B cell (primary cell): ENCODE data around the gene ALS2CL. TPM values are rescaled to one million over a fixed set of nuclear protein-coding genes. Genes with fewer than 3 reads are reported as not detected.

ENCODE experiments used
- ATAC-seq: fragments of 200-7000 bp; cut with Tn5 transposase; one replicate; pipeline ENCODE4 v1.10.0; 2021; ENCODE audit warnings: low read depth, mild to moderate bottlenecking, moderate number of reproducible peaks, moderate library complexity
- CTCF ChIA-PET: fragments of 350-600 bp; sonication (Branson Sonifier 250); formaldehyde crosslinking; loops from one replicate; lab custom pipeline; 2021; ENCODE audit warnings: antibody characterized with exemption, inconsistent platforms; lab: Charles Lee
- POLR2A ChIA-PET: fragments of 350-600 bp; sonication (Branson Sonifier 250); formaldehyde crosslinking; loops from one replicate; lab custom pipeline; 2021; ENCODE audit warnings: antibody characterized with exemption; lab: Charles Lee
- DNase-seq: peaks from one replicate; pipeline ENCODE4 v3.0.0; 2013
- H2AFZ ChIP-seq: 2 replicates; pipeline ENCODE4 v1.6.1; 2012; ENCODE audit warnings: mild to moderate bottlenecking, low read depth, low read length; ENCODE audit not compliant: insufficient read depth, poor library complexity, severe bottlenecking
- H3K27ac ChIP-seq, 2 donors: 1 replicate in 1 of 2; 2 replicates in 1 of 2; pipeline ENCODE4 v1.5.1; 2012 to 2013; ENCODE audit warnings: low read length in 2 of 2, mild to moderate bottlenecking in 2 of 2, moderate library complexity in 1 of 2
- H3K27me3 ChIP-seq, 4 experiments: fragments of 200-600 bp in 1 of 4; sonication (generic) in 1 of 4; replicated peaks in 1 of 4; 1 replicate in 2 of 4; 2 replicates in 2 of 4; pipeline versions ENCODE4 v1.6.1 to v1.7.0; 2013 to 2016; ENCODE audit warnings: low read length in 3 of 4, mild to moderate bottlenecking in 2 of 4, mixed read lengths in 1 of 4, moderate library complexity in 1 of 4; ENCODE audit not compliant: insufficient read depth in 4 of 4, control insufficient read depth in 3 of 4; ENCODE audit errors: control extremely low read depth in 1 of 4
- H3K36me3 ChIP-seq, 2 experiments: replicated peaks in 1 of 2; 1 replicate in 1 of 2; 2 replicates in 1 of 2; pipeline versions ENCODE4 v1.6.1 to v1.7.1; 2013; ENCODE audit warnings: low read length in 1 of 2; ENCODE audit not compliant: insufficient read depth in 2 of 2, control insufficient read depth in 1 of 2; ENCODE audit errors: control extremely low read depth in 1 of 2, extremely low read depth in 1 of 2
- H3K4me1 ChIP-seq, 2 donors: fragments of 200-600 bp in 1 of 2; sonication (generic) in 1 of 2; 1 replicate in 1 of 2; 2 replicates in 1 of 2; pipeline versions ENCODE4 v1.5.1 to v1.6.1; 2013 to 2017; ENCODE audit warnings: low read length in 2 of 2; ENCODE audit not compliant: control insufficient read depth in 2 of 2, insufficient read depth in 2 of 2
- H3K4me2 ChIP-seq: replicated peaks from 2 replicates; pipeline ENCODE3; 2012; ENCODE audit warnings: mild to moderate bottlenecking, low read depth, low read length; ENCODE audit not compliant: poor library complexity, severe bottlenecking
- H3K4me3 ChIP-seq, 5 experiments: fragments of 200-600 bp in 1 of 5; sonication (generic) in 1 of 5; 1 replicate in 3 of 5; 2 replicates in 2 of 5; pipeline versions ENCODE4 v1.5.1 to v1.7.0; 2011 to 2016; ENCODE audit warnings: low read length in 4 of 5, mild to moderate bottlenecking in 4 of 5, low read depth in 2 of 5, control low read depth in 1 of 5, moderate library complexity in 1 of 5; ENCODE audit not compliant: insufficient read depth in 1 of 5; ENCODE audit errors: control extremely low read depth in 1 of 5, extremely low read depth in 1 of 5
- H3K79me2 ChIP-seq: fragments of 200-600 bp; sonication (generic); one replicate; pipeline ENCODE4 v1.6.0; 2016; ENCODE audit warnings: low read length; ENCODE audit not compliant: control insufficient read depth, insufficient read depth
- H3K9ac ChIP-seq: fragments of 200-600 bp; sonication (generic); 2 replicates; pipeline ENCODE4 v1.6.1; 2017; ENCODE audit warnings: mild to moderate bottlenecking, low read length, moderate library complexity
- H3K9me3 ChIP-seq, 3 donors: one replicate each; pipeline versions ENCODE4 v1.6.1 to v1.7.1; 2013; ENCODE audit warnings: low read length in 2 of 3; ENCODE audit not compliant: control insufficient read depth in 2 of 3, insufficient read depth in 1 of 3; ENCODE audit errors: control extremely low read depth in 1 of 3
- H4K20me1 ChIP-seq: 2 replicates; pipeline ENCODE4 v1.6.0; 2012; ENCODE audit warnings: mild to moderate bottlenecking, low read length; ENCODE audit not compliant: insufficient read depth, control insufficient read depth, poor library complexity, severe bottlenecking
- H3K27ac Mint-ChIP-seq: one replicate; pipeline ENCODE4 v1.8.0; 2021; ENCODE audit warnings: mixed read lengths
- H3K27me3 Mint-ChIP-seq: one replicate; pipeline ENCODE4 v1.8.0; 2021; ENCODE audit warnings: mixed read lengths
- H3K4me1 Mint-ChIP-seq: one replicate; pipeline ENCODE4 v1.8.0; 2021; ENCODE audit warnings: mixed read lengths
- H3K4me3 Mint-ChIP-seq: one replicate; pipeline ENCODE4 v1.8.0; 2021; ENCODE audit warnings: mixed read lengths
- H3K9me3 Mint-ChIP-seq: one replicate; pipeline ENCODE4 v1.8.0; 2022; ENCODE audit warnings: mixed read lengths; ENCODE audit not compliant: insufficient read depth
- EZH2 ChIP-seq: IDR thresholded peaks from 2 replicates; pipeline ENCODE4 v1.6.1; 2012; ENCODE audit warnings: borderline replicate concordance, low read depth, mild to moderate bottlenecking, moderate library complexity, low read length; ENCODE audit not compliant: insufficient read depth, poor library complexity, severe bottlenecking
- WGBS: methylation state at CpG from one replicate; pipeline ENCODE4 v1.1.5; 2013; ENCODE audit warnings: missing lambda C conversion rate; ENCODE audit not compliant: insufficient coverage; 5-methylcytosine and 5-hydroxymethylcytosine counted together
- intact Hi-C: fragments of 100-400 bp; cut with micrococcal nuclease; formaldehyde crosslinking; loops from one replicate; pipeline ENCODE4 v1.10.0; 2022
- polyA plus RNA-seq: library from polyadenylated mRNA; depleted of rRNA; stranded (reverse); fragments of >200 nt; gene quantifications from 2 replicates; pipeline ENCODE4 v1.2.3, GENCODE V29; 2012
- total RNA-seq, 2 donors: library from RNA; stranded (reverse); fragments of 120-200 nt in 1 of 2; gene quantifications; 1 replicate in 1 of 2; 2 replicates in 1 of 2; pipeline versions ENCODE4 v1.2.3 to v1.2.4, GENCODE V29; 2013 to 2022
- TF ChIP-seq, protein P1 (sequence below): fragments of 200-600 bp; IDR thresholded peaks from one replicate; pipeline ENCODE4 v1.8.0; 2022; ENCODE audit warnings: antibody characterized with exemption, mild to moderate bottlenecking

ALS2CL gene
- total and polyA plus RNA-seq, 2 donors (not counting 1 experiment from before 2014, with no cell fraction given), result 0.22 to 0.30 TPM

DNA sequence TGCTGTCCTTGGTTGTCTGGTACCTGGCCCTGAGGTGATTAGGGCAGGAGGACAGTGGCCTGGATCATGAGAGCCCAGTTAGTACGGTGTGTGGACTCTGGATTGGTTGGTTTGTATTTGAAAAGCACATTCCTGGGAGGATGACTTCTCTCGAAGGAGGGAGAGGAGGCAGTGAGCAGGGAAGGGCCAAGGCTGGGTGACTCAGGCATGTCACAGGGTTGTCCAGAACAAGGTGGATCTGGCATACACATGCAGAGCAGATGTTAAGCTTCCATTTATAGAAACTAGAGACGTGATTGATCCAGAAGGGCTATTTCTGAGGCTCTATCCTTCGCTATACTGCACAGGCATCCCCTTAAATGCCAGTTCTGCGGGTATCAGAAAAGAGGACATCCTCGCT, 46.8 kb downstream of the ALS2CL start:
- POLR2A ChIA-PET, result no interaction called here
- Mint-ChIP-seq H3K27me3 (peaks cover 54% of the 10 kb centered on the region), H3K27ac (no peak overlapping the region), H3K4me3 (no peak overlapping the region), H3K9me3 (peaks cover 3% of the 10 kb centered on the region), H3K4me1 (no peaks in the 10 kb centered on the region)
- Histone ChIP-seq H3K4me1 (no peaks in the 10 kb centered on the region), H3K36me3 (no peaks in the 10 kb centered on the region), H3K9ac (no peak overlapping the region), H3K79me2 (no peaks in the 10 kb centered on the region), H3K4me2 (no peak overlapping the region), H3K9me3 (peaks cover 0 to 4% (median 0%) of the 10 kb centered on the region in 3 donors), H3K27ac (no peak overlapping the region), H4K20me1 (no peaks in the 10 kb centered on the region), H3K4me3 (no peak overlapping the region), H3K27me3 (peaks cover 0 to 3% (median 3%) of the 10 kb centered on the region in 4 experiments), H2AFZ (no peak overlapping the region)
- no peak for TF ChIP-seq EZH2
- TF ChIP-seq, protein P1, sequence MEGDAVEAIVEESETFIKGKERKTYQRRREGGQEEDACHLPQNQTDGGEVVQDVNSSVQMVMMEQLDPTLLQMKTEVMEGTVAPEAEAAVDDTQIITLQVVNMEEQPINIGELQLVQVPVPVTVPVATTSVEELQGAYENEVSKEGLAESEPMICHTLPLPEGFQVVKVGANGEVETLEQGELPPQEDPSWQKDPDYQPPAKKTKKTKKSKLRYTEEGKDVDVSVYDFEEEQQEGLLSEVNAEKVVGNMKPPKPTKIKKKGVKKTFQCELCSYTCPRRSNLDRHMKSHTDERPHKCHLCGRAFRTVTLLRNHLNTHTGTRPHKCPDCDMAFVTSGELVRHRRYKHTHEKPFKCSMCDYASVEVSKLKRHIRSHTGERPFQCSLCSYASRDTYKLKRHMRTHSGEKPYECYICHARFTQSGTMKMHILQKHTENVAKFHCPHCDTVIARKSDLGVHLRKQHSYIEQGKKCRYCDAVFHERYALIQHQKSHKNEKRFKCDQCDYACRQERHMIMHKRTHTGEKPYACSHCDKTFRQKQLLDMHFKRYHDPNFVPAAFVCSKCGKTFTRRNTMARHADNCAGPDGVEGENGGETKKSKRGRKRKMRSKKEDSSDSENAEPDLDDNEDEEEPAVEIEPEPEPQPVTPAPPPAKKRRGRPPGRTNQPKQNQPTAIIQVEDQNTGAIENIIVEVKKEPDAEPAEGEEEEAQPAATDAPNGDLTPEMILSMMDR, result no peak
- intact Hi-C loops, result no loop called here
- ATAC-seq (no peak), DNase-seq (no peak)
- CTCF ChIA-PET, result no interaction called here
- WGBS, result 64% methylated on average over 6 of the region's 6 CpGs

DNA sequence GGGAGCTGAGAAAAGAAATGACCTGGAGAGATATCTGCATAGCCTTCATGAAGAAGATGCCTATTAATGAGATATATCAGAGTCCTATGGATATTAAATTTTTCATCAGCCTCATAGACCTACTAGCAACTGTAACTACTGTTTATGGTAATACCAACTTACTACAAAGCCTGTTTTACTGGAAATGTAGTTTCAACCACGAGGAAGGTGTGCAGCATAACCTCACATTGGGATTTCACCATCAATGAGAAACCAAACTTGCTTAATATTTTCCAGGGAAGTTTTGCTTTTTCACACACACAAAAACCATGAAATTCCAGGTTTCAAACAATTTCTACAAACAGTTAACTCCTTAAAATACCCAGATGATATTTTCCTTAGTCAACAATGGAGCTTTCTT, 49.8 kb downstream of the ALS2CL start:
- Mint-ChIP-seq H3K9me3 (peaks cover 9% of the 10 kb centered on the region), H3K4me3 (no peak overlapping the region), H3K27ac (no peak overlapping the region), H3K27me3 (peaks cover 40% of the 10 kb centered on the region), H3K4me1 (no peaks in the 10 kb centered on the region)
- ChIA-PET POLR2A (no interaction called here), CTCF (no interaction called here)
- Histone ChIP-seq H3K4me2 (no peak overlapping the region), H3K79me2 (no peaks in the 10 kb centered on the region), H3K9me3 (peaks cover 0 to 9% (median 7%) of the 10 kb centered on the region in 3 donors), H3K4me3 (no peak overlapping the region), H4K20me1 (no peaks in the 10 kb centered on the region), H3K36me3 (no peaks in the 10 kb centered on the region), H3K9ac (no peak overlapping the region), H3K27me3 (peaks cover 0 to 3% (median 1%) of the 10 kb centered on the region in 4 experiments), H3K27ac (no peak overlapping the region), H2AFZ (no peak overlapping the region), H3K4me1 (no peaks in the 10 kb centered on the region)
- ATAC-seq, result no peak
- TF ChIP-seq, protein P1, result no peak
- TF ChIP-seq EZH2, result no peak
- DNase-seq, result no peak
- WGBS, result 80% methylated on average over 1 of the region's 1 CpG
- intact Hi-C loops, result no loop called here
